H1 (cell line): ENCODE data around the gene UPF3A. TPM values are rescaled to one million over a fixed set of nuclear protein-coding genes. Genes with fewer than 3 reads are reported as not detected.

Source experiments
- CHD2 ChIP-seq: IDR thresholded peaks from 2 replicates; pipeline ENCODE4 v1.6.1; 2012; ENCODE audit warnings: low read length, improper control_type of control experiment
- TEAD4 ChIP-seq: IDR thresholded peaks from 2 replicates; pipeline ENCODE4 v1.6.1; 2012; ENCODE audit warnings: low read depth, low read length, inconsistent platforms, mixed read lengths
- polyA plus RNA-seq, 7 experiments: library from polyadenylated mRNA; depleted of rRNA in 3 of 7; stranded (reverse) in 5 of 7; unstranded in 2 of 7; fragments of >200 nt in 5 of 7; fragments of 200-250 nt in 2 of 7; gene quantifications; 1 replicate in 5 of 7; 2 replicates in 1 of 7; 4 replicates in 1 of 7; pipeline versions ENCODE4 v1.2.1 to v1.2.3, GENCODE V29; 2011 to 2013; ENCODE audit warnings: missing spikeins in 2 of 7, mixed read lengths in 2 of 7
- total RNA-seq: library from RNA; stranded (reverse); fragmentation: NEBNext Ultra II Directional; extraction: Animal tissue kit (Norgen Biotek cat#: 25700); gene quantifications from 2 replicates; pipeline ENCODE4 v1.2.1, GENCODE V29; 2021
- TF ChIP-seq, protein P1 (sequence below): IDR thresholded peaks from 2 replicates; pipeline ENCODE4 v1.6.1; 2012; ENCODE audit warnings: low read length, inconsistent platforms

Gene UPF3A
- total and polyA plus RNA-seq, 2 of the 8 experiments (the other 6 are each of a cell fraction or from before 2014, with no cell fraction given): 47.1 to 58.2 TPM

DNA sequence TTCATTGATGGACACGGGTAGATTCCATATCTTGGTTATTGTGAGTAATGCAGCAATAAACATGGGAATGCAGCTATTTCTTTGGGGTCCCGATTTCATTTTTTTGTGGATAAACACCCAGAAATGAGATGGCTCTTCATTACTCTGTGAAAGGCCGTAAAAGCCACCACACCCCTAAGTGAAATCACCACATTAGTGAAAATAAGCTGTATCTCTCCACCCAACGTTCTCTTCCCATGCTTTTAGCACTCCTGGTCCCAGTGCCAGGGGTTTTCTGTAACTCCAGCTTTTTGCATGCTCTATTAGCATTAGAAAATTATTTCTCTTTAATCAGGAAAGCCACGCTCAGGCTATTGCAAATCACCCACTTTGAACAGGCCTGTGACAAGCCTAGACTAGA is 48.7 kb downstream of the UPF3A start (continued):
- TF ChIP-seq CHD2 (no peak), TEAD4 (no peak)
- TF ChIP-seq, protein P1, sequence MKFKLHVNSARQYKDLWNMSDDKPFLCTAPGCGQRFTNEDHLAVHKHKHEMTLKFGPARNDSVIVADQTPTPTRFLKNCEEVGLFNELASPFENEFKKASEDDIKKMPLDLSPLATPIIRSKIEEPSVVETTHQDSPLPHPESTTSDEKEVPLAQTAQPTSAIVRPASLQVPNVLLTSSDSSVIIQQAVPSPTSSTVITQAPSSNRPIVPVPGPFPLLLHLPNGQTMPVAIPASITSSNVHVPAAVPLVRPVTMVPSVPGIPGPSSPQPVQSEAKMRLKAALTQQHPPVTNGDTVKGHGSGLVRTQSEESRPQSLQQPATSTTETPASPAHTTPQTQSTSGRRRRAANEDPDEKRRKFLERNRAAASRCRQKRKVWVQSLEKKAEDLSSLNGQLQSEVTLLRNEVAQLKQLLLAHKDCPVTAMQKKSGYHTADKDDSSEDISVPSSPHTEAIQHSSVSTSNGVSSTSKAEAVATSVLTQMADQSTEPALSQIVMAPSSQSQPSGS: no peak
- TF ChIP-seq, all 59 proteins: peak for 0
